Hepatocyte (in vitro differentiated cells): Measurements from ENCODE around the gene GGCT. TPM values are rescaled to one million over a fixed set of nuclear protein-coding genes. Genes with fewer than 3 reads are reported as not detected.

Experiments used
- DNase-seq: peaks from one replicate; pipeline ENCODE4 v3.0.0-alpha.2; 2016; ENCODE audit warnings: low spot score
- H2AFZ ChIP-seq: fragments of 200-600 bp; sonication (generic); 2 replicates; pipeline ENCODE4 v1.6.0; 2016; ENCODE audit warnings: antibody characterized with exemption, mild to moderate bottlenecking
- H3K27ac ChIP-seq: fragments of 200-600 bp; sonication (generic); 2 replicates; pipeline ENCODE4 v1.5.1; 2016; ENCODE audit warnings: mild to moderate bottlenecking
- H3K27me3 ChIP-seq: fragments of 200-600 bp; sonication (generic); 2 replicates; pipeline ENCODE4 v1.6.1; 2016
- H3K36me3 ChIP-seq: fragments of 200-600 bp; sonication (generic); replicated peaks from 2 replicates; pipeline ENCODE4 v1.5.1; 2016; ENCODE audit warnings: low read depth; ENCODE audit not compliant: insufficient read depth
- H3K4me1 ChIP-seq: fragments of 200-600 bp; sonication (generic); 2 replicates; pipeline ENCODE4 v1.5.1; 2016; ENCODE audit warnings: mild to moderate bottlenecking, moderate library complexity; ENCODE audit not compliant: insufficient read depth
- H3K4me2 ChIP-seq: fragments of 200-600 bp; sonication (generic); 2 replicates; pipeline ENCODE4 v1.6.0; 2016
- H3K4me3 ChIP-seq: fragments of 200-600 bp; sonication (generic); 2 replicates; pipeline ENCODE4 v1.5.1; 2016; ENCODE audit warnings: mild to moderate bottlenecking
- H3K79me2 ChIP-seq: fragments of 200-600 bp; sonication (generic); 2 replicates; pipeline ENCODE4 v1.6.0; 2017; ENCODE audit warnings: mild to moderate bottlenecking
- H3K9me2 ChIP-seq: fragments of 200-600 bp; sonication (generic); replicated peaks from 2 replicates; pipeline ENCODE4 v1.6.0; 2017; ENCODE audit warnings: mild to moderate bottlenecking; ENCODE audit not compliant: insufficient read depth
- H3K9me3 ChIP-seq: fragments of 200-600 bp; sonication (generic); 2 replicates; pipeline ENCODE4 v1.5.1; 2016; ENCODE audit warnings: low read depth, mild to moderate bottlenecking
- H4K20me1 ChIP-seq: fragments of 200-600 bp; sonication (generic); 2 replicates; pipeline ENCODE4 v1.6.0; 2016; ENCODE audit warnings: mild to moderate bottlenecking; ENCODE audit not compliant: insufficient read depth, poor library complexity, severe bottlenecking
- EZH2 ChIP-seq: fragments of 200-600 bp; sonication (generic); IDR thresholded peaks from 2 replicates; pipeline ENCODE4 v1.6.1; 2016; ENCODE audit warnings: antibody characterized with exemption, mild to moderate bottlenecking, borderline replicate concordance
- EZH2phosphoT487 ChIP-seq: fragments of 200-600 bp; sonication (generic); IDR thresholded peaks from one replicate; pipeline ENCODE4 v1.6.1; 2018; ENCODE audit warnings: antibody characterized with exemption, mild to moderate bottlenecking, low read depth, moderate library complexity; ENCODE audit not compliant: unreplicated experiment, severe bottlenecking
- WGBS: methylation state at CpG from one replicate; pipeline ENCODE4 v1.1.6; 2016; ENCODE audit warnings: low lambda C conversion rate; ENCODE audit errors: missing lambda C conversion rate; 5-methylcytosine and 5-hydroxymethylcytosine counted together
- polyA plus RNA-seq: library from polyadenylated mRNA; unstranded; fragments of >200 nt; fragmentation: Nextera tagmentation; extraction: Ambion mirVana; gene quantifications from 2 replicates; pipeline ENCODE4 v1.2.1, GENCODE V29; 2016
- total RNA-seq: library from RNA; depleted of rRNA; stranded (reverse); fragments of >200 nt; gene quantifications from 2 replicates; pipeline ENCODE4 v1.2.3, GENCODE V29; 2014
- TF ChIP-seq, protein P1 (sequence below): fragments of 200-600 bp; sonication (generic); IDR thresholded peaks from 2 replicates; pipeline ENCODE4 v1.5.1; 2016; ENCODE audit warnings: antibody characterized with exemption, mild to moderate bottlenecking; ENCODE audit not compliant: poor library complexity

GGCT gene
- total and polyA plus RNA-seq, 2 experiments from 2014 or later = 43.4 to 55.7 TPM

DNA sequence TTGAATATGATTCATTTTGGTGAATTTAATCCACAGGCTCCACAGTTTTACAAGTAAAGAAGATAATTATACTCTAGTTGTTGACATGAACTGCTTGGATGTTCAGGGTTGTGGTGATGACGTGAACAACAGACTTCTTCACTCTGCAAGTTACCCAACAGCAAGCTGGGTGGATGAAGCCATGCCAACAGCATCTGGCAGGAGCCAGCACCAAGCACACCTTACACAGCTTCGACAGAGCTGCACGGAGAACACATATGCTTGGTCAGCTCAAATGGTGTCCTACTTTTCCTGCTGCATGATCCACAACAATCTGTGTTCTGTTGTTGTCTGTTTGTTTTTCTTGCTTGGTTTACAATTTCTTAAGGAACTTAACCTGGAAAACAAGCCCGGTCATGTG, 35.8 kb downstream of the GGCT start:
- no peaks in the 10 kb centered on the region for H3K9me3 ChIP-seq
- TF ChIP-seq, protein P1, sequence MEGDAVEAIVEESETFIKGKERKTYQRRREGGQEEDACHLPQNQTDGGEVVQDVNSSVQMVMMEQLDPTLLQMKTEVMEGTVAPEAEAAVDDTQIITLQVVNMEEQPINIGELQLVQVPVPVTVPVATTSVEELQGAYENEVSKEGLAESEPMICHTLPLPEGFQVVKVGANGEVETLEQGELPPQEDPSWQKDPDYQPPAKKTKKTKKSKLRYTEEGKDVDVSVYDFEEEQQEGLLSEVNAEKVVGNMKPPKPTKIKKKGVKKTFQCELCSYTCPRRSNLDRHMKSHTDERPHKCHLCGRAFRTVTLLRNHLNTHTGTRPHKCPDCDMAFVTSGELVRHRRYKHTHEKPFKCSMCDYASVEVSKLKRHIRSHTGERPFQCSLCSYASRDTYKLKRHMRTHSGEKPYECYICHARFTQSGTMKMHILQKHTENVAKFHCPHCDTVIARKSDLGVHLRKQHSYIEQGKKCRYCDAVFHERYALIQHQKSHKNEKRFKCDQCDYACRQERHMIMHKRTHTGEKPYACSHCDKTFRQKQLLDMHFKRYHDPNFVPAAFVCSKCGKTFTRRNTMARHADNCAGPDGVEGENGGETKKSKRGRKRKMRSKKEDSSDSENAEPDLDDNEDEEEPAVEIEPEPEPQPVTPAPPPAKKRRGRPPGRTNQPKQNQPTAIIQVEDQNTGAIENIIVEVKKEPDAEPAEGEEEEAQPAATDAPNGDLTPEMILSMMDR = no peak
- no peak for TF ChIP-seq EZH2phosphoT487
- no peak for TF ChIP-seq EZH2
- no peaks in the 10 kb centered on the region for H4K20me1 ChIP-seq
- H3K36me3 ChIP-seq = no peaks in the 10 kb centered on the region
- peak; percentile 51 for DNase-seq
- H3K4me3 ChIP-seq = no peak overlapping the region
- peak overlapping the region; percentile 15 for H2AFZ ChIP-seq
- peak overlapping the region; percentile 48 for H3K4me2 ChIP-seq
- peak overlapping the region; percentile 84 for H3K27ac ChIP-seq
- no peaks in the 10 kb centered on the region for H3K9me2 ChIP-seq
- H3K79me2 ChIP-seq = peaks cover 4% of the 10 kb centered on the region
- no peaks in the 10 kb centered on the region for H3K27me3 ChIP-seq
- peaks cover 50% of the 10 kb centered on the region for H3K4me1 ChIP-seq
- 63% methylated on average over 4 of the region's 4 CpGs for WGBS

DNA sequence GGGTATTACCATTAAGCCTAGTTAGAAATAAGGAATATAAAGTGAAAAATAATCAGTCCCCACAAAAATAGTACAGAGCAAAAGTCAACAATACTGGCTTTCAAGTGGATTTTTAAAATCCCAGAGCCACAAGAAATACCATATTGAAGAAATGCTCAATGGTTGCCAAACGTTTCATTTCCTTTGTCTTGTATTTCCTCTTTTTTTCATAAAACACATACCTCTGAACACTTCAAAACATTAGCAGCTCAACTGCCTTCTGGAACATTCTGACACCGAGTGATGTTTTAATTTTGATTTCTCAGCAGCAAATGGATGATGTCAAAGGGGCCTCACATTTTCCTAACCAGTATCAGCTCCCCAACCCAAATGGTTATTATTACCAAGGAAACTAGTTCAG, 36.6 kb downstream of the GGCT start:
- 85% methylated on average over 2 of the region's 2 CpGs for WGBS
- H4K20me1 ChIP-seq = no peaks in the 10 kb centered on the region
- no peak overlapping the region for H2AFZ ChIP-seq
- no peaks in the 10 kb centered on the region for H3K27me3 ChIP-seq
- DNase-seq = no peak
- H3K4me1 ChIP-seq = peaks cover 44% of the 10 kb centered on the region
- peak overlapping the region; percentile 84 for H3K27ac ChIP-seq
- no peaks in the 10 kb centered on the region for H3K36me3 ChIP-seq
- TF ChIP-seq EZH2phosphoT487 (no peak), EZH2 (no peak)
- TF ChIP-seq, protein P1 = no peak
- H3K9me3 ChIP-seq = no peaks in the 10 kb centered on the region
- no peak overlapping the region for H3K4me3 ChIP-seq
- H3K4me2 ChIP-seq = no peak overlapping the region
- H3K79me2 ChIP-seq = peaks cover 4% of the 10 kb centered on the region
- H3K9me2 ChIP-seq = no peaks in the 10 kb centered on the region

DNA sequence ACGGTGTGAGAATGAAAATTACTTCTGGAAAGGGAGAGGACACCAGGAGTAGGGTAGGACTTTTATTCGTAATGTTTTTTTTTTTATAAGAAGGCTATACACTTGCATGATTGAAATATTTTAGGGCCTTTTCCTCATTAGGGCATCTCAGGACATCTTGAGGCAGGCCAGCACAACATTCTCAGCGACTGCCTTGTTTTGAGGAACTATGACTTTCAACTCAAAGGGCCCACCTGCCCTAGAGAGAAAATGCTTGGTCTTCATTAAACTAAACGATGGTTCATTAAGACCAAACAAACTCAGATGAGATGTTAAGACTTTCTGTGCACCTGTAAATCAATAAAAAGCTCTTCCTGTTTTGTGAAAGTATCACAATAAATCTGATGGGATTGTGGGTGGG, 37.4 kb downstream of the GGCT start:
- Histone ChIP-seq H4K20me1 (no peaks in the 10 kb centered on the region), H3K36me3 (no peaks in the 10 kb centered on the region), H3K4me3 (no peak overlapping the region), H3K27me3 (no peaks in the 10 kb centered on the region), H2AFZ (no peak overlapping the region), H3K4me2 (no peak overlapping the region), H3K79me2 (peaks cover 4% of the 10 kb centered on the region), H3K9me3 (no peaks in the 10 kb centered on the region), H3K9me2 (no peaks in the 10 kb centered on the region), H3K4me1 (peaks cover 36% of the 10 kb centered on the region), H3K27ac (no peak overlapping the region)
- WGBS = 94% methylated on average over 4 of the region's 4 CpGs
- no peak for DNase-seq
- TF ChIP-seq, protein P1 = no peak
- TF ChIP-seq EZH2 (no peak), EZH2phosphoT487 (no peak)

DNA sequence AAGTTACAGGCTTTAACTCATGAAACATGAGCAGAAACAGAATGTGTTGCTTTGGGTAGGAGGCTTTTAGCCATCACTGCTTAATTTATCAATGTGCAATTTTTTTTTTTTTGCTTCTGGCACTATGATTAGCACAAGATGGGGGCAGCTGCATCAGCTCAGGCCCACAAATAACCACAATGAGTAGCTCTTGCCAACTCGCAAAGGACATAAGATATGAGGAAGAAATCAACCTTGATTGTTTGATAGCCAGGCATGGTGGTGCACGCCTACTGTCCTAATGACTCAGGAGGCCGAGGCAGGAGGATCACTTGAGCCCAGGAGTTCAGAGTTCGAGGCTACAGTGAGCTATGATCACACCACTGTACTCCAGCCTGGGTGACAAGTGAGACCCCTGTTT, 38.4 kb downstream of the GGCT start:
- peak overlapping the region; percentile 57 for H3K27ac ChIP-seq

More for the DNA sequence above, 38.4 kb downstream of the GGCT start:
- Histone ChIP-seq H3K9me2 (no peaks in the 10 kb centered on the region), H3K79me2 (peaks cover 4% of the 10 kb centered on the region), H4K20me1 (no peaks in the 10 kb centered on the region), H2AFZ (no peak overlapping the region), H3K4me3 (no peak overlapping the region), H3K4me1 (peaks cover 29% of the 10 kb centered on the region), H3K4me2 (no peak overlapping the region), H3K27me3 (no peaks in the 10 kb centered on the region), H3K36me3 (no peaks in the 10 kb centered on the region), H3K9me3 (no peaks in the 10 kb centered on the region)
- no peak for DNase-seq
- whole genome bisulfite sequencing = 79% methylated on average over 4 of the region's 4 CpGs
- no peak for TF ChIP-seq EZH2
